Measurements from ENCODE around the gene PKDREJ.
A peak's percentile ranks its signal among the peaks of the same experiment; 100 is the strongest.

PKDREJ gene

DNA sequence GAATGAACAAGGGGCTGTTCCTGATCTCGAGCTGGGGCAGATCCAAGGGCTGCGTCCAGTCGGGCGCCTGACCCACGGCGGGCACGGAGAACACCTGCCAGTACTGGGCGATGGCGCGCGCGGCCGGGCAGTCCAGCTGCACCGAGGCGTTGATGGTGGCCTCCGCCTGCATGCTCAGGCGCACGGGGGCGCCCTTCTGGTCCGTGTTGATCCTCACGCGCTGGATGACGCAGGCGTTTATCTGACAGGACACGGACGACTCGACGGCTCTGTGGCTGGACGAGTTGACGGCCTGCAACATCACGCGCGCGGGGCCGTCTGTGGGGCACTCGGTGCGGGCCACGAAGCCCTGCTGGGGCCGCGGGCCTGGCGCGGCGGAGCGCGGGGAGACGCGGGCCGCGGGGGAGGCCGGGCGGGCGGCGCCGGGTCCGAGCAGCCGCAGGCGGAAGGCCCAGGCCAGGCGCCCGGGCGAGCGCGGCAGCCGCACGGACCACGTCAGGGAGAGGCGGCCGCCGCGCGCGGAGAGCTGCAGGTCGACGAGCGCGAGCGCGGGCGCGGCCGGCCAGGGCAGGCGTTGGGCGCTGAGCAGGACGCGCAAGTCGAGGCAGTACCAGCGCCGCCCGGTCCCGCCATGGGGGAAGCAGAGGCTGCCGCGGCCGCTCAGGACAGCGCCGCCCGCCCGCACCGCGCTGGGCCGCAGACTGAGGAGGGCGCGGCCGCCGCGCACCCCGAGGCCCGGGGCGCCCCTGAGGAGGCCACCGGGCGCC lies 511 bp downstream of the PKDREJ start:
- DNase-seq, result no peak

DNA sequence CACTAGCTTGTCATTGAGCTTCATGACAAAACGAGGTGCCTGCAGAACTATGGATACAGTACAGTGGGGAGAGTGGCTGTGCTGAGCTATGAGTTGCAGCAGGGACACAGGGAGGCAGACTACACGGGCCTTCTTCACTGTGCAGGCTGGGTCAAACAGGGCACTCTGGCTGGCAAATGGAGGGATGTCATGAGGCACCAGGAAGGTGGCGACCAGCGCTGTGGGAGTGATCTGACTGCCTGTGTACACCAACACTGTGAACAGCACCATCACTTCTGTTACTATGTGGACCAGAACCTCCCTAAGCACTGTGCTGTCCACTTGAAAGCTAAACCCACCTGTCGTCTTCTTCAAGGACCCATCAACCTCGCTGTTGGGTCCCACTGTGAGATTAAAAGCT lies 3.1 kb downstream of the PKDREJ start:
- DNase-seq, result no peak

DNA sequence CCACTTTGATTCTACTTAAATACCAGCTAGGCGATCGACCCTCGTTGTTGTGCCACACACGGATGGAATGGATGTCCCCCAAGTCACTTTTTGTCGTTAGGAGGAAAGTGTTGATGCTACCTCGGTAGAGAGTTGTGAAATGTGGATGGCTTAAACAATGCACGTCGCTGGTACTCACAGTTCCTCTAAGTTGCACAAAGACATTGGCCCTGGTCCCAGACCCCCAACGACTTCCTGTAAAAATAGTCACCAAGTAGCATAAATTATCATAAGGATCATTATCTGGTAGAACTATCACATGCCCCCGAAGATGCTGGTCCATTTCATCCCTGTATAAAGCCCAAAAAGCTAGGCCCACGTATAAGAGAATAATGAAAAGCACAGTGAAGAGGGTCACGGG lies 3.8 kb downstream of the PKDREJ start:
- no peak for DNase-seq

DNA sequence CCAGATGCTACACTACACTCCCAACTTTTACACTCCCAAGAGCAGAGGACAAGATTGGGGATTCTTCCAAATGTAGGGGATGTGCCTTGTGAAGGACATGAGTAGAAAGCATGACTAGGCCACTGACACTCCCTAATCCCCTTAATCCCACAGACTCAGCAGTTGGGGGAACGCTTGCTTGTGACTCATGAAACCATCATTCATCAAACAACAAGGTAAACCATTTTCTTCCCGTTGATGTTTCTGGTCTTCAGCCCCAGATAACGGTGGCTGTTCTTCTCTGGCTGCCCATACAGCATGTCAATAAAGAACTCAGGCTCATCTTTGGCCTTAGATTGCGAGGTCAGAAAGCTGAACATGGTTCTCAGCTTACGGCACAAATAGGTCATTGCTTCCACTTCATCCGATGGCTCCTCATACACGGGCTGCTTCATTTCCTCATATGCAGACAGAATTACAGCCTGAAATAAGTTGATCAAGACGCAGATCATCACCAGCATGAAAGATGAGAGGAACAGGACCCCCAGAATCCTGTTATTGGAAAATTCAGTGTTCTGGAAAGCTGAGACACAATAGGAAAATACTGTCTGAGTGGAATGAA lies 6.7 kb downstream of the PKDREJ start:
- DNase-seq, result no peak

DNA sequence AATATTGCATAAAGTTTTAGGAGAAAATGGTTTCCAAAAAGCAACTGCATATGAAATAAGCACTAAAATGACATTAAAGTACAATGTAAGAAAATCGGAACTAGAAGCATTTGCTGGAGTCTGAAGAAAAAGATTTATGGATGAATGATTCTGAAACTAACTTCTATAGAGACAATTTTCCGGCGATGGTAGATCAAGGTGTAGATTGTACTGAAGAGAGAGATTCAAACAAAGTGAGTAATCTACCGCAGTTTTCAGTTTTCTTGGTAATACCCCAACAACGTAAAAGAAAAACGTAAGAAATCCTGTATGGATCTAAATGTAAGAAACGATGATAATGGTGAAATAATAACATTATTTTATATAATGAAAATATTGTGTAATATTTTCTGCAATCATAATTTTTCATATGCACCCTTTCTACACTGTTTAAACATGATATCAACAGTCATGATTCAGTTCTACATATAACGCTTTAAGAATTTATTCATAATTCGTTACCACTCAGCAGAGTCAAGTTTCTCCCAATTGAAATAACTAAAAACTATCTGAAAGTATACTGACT lies 11.2 kb downstream of the PKDREJ start:
- no peak for DNase-seq

DNA sequence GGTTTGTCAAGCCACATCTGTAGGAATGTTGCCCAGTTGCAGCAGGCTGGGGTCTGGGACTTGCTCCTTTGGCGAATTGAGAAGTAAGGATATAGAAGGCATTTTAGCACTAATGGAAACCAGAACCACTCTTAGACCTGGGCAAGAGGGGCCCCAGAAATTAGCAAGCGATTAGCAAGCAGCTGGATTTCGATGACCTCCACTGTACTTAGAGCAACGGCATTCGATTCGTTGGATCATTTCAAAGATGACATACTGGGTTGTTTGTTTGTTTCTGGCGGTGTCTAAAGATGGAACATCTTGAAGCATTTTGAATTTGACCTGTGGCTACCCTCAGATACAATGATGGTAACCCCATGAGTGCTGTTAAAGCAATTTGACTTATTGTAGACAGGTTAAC lies 11.9 kb downstream of the PKDREJ start:
- no peak for DNase-seq

DNA sequence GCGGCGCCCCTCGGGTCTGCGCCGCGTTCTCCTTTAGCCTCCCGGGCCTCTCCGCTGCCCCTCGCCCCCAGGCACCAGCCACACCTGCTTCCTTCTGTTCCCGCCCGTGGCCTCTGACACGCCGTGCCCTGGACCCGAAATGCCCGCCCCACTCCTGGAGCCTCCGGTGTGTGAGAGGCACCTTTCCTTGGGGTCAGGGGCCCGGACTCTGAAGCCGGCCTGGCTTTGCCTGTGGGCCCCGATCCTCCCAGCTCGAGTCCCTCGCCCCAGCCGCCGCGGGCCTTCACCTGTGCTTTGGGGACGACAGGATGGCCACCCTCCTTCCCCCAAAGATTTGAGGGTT lies 12.4 kb downstream of the PKDREJ start:
- DNase-seq, result no peak

DNA sequence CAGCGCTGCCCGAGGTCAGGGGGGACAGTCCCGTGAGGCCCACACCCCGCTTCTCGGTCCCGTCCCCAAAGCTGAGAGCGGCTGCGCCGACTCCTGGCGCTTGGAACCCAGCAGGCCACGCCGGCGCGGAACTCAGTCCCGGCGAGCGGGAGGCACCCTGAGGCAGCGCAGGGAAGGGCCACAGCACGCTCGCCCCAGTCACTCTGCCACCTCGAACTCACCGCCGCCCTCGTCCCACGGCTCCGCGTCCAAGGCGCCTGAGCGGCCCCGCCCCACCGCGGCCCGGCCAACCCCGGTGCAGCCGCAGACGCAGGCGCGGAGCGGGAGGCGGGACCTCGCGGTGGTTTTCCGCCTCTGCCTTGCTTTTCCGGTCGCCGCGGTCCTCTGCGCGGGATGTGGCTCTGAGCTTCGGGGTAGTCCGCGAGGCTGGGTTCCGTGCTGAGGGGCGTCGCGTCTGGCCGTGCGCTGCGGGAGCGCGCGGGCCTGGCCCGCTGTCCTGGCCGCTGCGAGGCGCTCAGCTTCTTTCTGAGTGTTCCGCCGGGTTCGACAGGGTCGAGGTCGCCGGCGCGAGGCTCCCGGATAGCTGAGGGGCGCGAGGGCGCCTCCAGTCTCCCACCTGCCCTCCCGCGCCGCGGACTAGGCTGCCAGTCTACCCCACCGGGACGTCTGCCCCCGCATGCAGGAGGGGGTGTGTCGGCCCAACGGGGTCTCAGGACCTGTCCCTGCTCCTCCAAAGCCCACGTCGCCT lies 12.9 kb downstream of the PKDREJ start, which contains the start of gene CDPF1:
Gene CDPF1, minus strand, starts transcription at position 259 of the 748 bp plus-strand sequence. CDS start 2,009 bp downstream, outside the sequence.
- peak; percentile 83 for DNase-seq

DNA sequence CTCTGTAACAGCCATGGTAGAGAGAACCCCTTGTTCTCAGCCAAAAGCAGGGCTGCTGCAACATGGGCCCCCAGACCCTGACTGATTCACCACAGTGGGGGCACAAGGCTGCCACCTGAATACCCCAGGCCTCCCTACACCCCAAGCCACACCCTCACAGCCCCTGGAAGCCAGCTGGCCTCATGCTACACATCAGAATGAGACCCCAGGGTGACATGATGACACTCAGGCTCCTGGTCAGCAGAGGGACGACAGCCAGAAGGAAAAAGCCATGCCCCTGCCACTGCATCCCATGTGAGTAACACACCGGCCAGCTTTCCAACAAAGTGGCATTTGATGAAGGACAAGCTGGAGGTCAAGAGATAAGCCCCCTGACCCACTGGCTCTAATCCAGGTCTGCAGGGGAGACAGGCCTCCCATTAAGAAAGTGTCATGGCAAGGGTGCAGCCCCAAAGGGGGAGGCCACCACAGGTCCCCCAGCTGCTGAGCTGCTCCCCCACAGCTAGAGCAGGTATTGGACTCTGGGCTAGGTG lies 15.6 kb downstream of the PKDREJ start:
- DNase-seq, result no peak

DNA sequence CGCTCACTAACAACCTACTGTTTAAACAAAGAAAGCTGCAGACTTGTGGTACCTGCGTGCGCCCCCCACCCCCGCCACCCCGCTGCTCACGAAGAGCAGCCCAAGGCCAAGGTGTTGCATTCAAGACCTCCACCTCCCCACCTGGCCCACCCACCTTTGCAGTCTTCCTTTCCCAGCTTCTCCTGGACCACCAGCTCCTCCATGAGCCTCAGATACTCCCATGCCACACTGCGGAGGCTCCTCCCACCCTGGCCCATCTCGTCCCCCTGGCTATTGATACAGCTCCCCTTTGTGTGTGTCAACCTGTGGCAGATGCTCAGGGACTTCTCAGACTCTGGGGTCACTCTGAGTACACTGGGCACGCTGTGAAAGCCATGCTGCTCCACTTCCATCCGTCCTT lies 17.0 kb downstream of the PKDREJ start:
- DNase-seq, result no peak

DNA sequence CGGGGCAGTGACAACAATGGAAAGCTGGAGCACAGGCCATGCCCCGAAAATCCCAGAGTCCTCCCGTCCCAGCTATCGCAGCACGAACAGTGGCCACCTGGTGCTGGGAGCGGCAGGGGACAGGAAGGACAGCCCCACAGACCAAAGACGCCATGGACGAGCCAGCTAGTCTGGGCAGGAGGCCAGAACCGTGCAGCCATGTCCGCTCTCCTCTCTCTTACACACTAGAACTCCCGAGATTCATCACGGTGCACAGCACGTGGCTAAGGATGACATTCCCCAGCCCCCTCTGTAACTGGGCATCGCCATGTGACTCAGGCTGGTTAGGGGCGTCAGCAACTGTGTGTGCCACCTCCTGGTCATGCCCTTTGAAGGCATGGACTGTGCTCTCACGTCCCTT lies 17.6 kb downstream of the PKDREJ start:
- DNase-seq, result no peak

DNA sequence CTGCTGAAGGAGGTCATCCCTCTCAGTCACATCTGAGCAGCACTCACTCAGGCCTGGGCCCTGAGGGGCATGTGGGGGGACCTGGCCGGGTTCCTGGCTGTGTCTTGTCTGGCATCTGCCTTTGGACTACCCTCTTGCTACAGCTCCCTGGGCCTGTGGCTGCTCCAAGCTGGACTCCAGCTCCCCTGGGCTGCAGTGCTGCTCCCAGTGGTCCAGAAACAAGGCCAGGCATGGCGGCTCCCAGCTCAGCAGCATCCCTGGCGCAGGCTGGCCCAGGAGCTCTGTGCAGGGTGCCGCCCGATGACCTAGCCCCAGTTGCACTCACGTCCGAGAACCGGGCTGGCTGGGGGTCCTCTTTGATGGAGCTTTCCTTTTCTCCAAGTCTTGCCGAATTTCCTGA lies 18.4 kb downstream of the PKDREJ start:
- DNase-seq, result no peak

DNA sequence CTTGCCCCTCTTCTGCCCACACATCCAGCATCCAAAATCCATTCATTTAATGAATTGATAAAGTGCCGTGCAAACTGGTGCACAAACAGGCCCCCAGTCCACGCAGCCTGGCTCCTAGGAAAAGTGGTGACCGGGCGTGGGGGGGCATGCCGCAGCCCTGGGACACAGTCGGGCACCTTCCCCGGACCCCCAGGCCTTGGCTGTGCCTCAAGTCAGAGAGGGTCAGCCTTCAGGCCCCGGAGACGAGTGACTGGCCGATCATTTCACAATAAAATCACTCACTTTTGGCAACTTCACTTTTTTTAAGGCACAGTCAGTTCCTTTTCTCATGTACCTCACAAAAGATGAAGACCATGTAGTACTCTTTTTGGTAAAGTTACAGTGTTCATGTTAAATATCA lies 21.1 kb downstream of the PKDREJ start:
- DNase-seq, result no peak

DNA sequence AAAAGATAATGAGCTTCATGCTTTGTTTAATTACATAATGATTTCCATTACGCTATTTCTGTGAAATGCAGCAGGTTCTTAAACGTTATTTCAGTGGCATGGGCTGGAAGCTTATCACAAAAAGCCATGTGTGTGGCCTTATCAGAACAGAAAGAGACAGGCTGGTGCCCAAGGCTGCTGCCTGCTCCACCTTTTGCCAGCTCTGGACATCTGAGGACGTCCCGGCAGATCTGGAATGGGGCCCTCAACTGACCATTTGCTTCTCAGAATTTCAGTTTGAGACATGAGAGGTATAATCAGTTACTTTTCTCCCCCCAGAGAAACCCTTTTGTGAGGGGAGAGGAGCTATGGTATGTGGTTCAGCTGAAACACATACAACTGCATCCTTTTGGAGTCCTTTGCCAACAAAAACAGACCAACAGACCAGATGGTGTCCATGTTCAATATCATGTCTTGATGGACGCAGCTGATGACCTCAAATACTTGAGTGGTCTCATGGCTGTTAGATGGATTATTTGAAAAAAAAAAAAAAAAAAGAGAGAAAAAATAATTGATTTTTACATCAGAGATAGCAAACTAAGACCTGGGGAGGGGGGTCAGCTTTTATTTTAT lies 21.6 kb downstream of the PKDREJ start:
- no peak for DNase-seq

DNA sequence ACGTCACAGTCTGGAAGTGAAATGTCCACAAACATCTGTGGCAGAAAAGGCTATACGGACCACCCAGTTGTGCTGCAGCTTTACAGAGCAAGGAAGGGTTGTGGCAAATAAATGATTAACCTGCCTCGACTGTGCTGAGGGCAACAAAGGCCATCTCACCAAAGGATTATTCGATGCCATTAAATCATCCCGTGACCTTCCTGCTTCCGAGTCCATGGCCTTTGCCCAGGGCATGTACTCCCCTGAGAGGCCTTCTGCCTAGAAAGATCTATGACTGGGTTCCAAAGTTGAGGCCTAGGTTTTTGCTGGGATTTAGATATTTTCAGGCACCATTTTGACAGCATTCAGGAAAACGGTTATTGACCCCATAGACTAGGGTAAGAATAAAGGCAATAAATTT lies 22.2 kb downstream of the PKDREJ start:
- DNase-seq, result no peak

DNA sequence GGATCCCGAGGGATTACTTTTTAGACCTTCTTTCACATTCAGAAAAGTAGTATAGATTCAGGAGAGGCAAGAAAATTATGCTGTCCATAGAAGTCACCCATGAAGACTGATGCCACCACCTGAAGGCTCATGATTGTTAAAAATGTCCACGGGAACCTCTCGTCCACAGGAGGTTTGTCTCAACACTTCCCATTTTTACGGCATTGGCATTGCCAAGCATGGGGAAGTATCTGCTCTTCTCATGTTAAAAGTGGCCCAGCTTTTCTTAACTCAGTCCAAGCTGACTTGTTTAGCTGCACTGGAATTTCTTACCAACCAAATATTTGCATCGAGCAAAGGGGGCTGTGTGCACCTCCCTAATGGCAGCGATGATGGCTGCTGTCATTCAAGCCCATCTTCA lies 22.6 kb downstream of the PKDREJ start:
- no peak for DNase-seq

DNA sequence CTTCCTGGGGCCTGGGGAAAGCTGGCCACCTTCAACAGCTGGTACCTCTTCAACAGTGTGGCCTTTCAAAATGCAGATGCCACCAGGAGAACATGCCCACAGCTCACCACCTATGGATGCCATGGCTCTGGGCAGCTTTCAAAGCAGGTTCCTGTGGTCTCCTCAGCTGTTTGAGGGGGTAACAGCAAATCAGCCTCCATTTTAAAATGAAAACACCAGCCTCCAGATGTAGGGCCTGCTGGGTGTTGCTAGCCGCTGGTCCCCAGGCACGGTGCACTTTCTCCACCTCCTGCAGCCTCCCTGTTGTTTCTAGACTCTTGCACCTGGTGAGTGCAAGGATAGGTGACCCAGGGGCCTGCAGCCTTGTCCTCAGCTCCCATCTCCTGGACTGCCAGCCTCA lies 23.1 kb downstream of the PKDREJ start:
- no peak for DNase-seq

DNA sequence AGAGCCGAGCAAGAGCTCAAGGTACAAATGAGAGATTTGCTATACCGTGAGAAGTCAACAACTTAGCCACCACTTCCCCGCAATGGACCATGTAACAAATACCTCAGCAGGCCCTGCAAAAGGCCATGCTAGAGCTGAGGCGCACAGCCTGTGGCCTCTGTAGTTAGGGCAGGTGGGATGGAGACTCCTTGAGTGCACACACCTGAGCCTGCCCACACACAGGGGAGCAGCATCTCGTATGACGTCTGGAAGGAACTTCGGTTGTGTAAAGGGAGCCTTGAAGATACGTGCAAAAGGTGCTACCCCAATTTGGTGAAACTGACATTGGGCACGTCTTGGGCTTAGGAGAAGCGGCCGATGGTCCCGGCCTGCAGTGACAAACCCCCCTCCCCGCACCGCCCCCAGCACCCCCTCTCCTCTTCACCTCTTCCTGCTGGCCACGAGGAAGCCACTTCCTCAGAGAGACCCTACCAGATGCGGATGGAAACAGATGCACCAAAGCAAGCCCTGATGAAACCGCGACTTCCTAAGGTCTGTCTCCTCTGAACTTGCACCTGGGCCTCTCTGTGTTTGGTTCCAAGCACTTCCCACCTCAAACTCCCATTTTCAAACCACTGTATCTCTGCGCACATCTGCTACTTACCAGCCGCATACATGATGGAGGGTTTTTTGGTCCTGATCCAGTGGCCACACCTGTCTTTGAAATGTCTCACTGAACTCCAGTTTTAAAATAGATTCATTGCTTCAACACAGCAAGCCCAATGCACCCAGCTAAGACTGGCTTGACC lies 23.7 kb downstream of the PKDREJ start:
- no peak for DNase-seq

DNA sequence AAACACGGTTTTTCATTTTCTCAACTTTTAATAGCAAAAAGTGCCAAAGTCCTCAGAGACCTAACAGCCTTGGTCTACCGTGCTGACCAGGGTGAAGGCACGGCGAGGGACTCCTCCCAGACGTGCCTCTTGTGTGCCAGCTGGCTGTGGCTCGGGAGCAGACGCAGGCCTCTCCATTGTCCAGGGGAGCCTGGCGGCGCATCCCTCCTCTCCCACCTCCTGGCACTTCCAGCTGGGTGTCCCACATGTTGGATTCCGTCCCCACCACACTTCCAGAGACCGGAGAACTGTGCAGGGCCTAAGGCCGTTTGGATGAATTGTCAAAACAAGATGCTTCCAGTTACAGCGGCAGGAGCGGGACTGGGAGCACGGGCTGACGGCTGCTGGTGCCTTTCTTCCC lies 24.6 kb downstream of the PKDREJ start:
- DNase-seq, result no peak

DNA sequence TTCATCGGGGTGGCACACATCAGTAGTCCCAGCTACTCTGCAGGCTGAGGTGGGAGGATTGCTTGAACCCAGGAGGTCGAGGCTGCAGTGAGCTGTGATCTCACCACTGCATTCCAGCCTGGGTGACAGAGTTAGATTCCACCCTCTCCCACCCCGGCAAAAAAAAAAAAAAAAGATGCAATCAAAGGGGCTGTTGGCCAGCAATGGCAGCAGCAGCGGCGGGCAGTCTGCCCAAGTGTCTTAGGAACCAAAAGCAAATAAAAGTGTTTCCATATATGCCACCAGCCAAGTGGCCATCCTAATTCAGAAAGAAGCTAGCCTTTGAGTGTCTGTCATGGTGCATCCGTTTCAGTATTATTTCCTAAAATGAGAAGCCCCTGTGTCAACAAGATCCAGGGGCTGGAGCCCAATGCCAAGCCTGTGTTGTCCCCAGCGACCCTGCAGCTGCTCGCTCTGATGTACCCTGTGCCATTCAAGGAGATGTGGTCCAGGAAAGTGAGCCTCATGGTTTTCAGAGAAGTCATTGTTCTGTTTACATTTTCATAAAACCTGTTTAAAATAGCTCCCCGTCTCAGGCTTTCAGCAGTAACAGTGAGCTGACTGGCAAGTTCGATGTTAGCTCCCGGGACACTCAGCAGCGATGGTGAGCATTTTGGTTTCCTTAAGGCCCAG lies 25.6 kb downstream of the PKDREJ start:
- DNase-seq, result no peak

DNA sequence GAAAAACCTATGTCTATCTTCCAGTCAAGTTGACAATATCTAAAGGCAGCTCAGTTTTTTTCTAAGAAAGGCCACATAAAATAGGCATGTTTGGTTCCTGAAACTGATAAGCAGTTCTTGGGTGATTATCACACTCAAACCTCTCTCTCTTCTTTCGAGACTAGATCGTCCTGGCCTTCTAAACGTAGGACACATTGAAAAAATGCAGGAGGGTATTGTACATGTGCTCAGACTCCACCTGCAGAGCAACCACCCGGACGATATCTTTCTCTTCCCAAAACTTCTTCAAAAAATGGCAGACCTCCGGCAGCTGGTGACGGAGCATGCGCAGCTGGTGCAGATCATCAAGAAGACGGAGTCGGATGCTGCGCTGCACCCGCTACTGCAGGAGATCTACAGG lies 28.2 kb downstream of the PKDREJ start:
- no peak for DNase-seq

DNA sequence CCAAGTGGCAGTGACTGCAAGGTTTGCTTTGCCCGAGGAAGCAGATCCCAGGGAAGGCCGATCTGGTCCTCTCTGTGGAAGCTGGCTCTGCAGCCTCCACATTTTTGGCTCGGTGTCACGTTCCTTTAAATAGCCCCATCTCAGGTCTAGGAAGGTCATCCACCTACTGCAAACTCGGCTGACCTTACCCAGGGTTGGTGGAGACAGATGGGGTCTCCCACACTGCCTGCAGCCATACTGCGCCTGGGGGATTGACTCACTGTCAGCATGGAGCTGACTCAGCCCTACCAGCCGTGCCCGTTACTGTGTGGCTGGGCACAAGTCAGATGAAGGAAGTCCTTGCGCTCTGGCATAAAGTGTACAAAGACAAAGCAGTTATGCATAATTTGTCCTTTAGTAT lies 29.9 kb downstream of the PKDREJ start:
- DNase-seq, result no peak
